ENCODE results near the gene FLT3LG. TPM values are rescaled to one million over a fixed set of nuclear protein-coding genes. Genes with fewer than 3 reads are reported as not detected.

Gene FLT3LG
- total RNA-seq, 1 donor, result 5.4 TPM

DNA sequence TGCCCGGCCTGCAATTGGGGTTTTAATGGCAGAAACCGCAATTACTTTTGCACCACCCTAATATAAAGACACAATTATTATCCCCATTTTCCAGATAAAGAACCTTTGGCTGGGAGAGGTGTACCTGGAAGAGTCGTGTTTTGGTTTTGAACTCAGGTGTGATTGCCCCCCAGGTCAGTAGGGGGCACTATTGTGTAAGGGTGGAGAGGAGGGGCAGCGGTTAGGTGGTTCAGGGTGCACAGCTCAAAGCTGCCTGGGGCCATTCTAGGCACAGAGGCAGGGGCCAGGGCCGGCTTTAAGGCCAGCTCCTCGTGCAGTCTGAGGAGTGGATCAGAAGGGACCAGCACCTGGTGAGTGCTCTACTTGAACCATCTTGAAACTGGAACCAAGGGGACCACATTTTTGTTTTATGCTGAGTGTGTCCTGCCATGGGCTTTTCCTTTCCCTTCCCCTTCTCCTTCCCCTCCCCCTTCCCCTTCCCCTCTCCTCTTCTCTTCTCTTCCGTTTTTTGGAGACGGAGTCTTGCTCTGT is 32.6 kb downstream of the FLT3LG start:
- no peak overlapping the region for H3K4me3 ChIP-seq (ENCODE audit: low read depth, low read length)
- TF ChIP-seq, protein P1, sequence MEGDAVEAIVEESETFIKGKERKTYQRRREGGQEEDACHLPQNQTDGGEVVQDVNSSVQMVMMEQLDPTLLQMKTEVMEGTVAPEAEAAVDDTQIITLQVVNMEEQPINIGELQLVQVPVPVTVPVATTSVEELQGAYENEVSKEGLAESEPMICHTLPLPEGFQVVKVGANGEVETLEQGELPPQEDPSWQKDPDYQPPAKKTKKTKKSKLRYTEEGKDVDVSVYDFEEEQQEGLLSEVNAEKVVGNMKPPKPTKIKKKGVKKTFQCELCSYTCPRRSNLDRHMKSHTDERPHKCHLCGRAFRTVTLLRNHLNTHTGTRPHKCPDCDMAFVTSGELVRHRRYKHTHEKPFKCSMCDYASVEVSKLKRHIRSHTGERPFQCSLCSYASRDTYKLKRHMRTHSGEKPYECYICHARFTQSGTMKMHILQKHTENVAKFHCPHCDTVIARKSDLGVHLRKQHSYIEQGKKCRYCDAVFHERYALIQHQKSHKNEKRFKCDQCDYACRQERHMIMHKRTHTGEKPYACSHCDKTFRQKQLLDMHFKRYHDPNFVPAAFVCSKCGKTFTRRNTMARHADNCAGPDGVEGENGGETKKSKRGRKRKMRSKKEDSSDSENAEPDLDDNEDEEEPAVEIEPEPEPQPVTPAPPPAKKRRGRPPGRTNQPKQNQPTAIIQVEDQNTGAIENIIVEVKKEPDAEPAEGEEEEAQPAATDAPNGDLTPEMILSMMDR (IDR thresholded peaks at IDR 0.05; ENCODE audit: insufficient read depth, low read length), result peak; percentile 80
- DNase-seq (ENCODE audit: low read depth), result peak; percentile 47

DNA sequence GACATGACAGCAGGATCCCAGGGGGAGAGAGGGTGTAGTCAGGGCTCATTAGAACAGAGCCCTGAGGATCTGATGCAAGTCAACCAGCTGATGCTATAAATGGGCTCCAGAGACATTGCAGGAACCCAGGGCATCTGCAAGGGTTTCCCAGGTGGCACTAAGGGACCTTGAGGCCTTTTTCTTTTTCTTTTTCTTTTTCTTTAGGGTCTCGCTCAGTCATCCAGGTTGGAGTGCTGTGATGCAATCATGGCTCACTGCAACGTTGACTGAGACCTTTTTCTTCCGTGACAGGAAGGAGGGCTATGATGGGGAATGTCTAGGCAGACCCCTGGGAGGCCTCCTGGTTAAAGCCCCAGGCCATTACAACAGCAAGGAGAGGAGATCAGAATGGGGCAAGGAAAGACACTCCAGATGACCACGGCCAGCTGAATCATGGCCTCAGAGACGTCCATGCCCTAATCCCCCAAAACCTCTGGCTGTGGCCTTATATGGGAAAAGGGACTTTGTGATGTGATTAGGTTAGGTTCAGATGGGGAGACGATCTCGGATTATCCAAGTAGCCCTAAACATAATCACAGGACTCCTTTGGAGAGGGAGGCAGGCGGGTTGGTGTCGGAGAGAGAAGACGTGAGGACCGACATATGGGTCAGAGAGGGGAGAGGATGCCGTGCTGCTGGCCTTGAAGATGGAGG is 33.9 kb downstream of the FLT3LG start:
- no peak overlapping the region for H3K4me3 ChIP-seq (ENCODE audit: low read depth, low read length)
- no peak for DNase-seq (ENCODE audit: low read depth)
- TF ChIP-seq, protein P1 (IDR thresholded peaks at IDR 0.05; ENCODE audit: insufficient read depth, low read length), result no peak

DNA sequence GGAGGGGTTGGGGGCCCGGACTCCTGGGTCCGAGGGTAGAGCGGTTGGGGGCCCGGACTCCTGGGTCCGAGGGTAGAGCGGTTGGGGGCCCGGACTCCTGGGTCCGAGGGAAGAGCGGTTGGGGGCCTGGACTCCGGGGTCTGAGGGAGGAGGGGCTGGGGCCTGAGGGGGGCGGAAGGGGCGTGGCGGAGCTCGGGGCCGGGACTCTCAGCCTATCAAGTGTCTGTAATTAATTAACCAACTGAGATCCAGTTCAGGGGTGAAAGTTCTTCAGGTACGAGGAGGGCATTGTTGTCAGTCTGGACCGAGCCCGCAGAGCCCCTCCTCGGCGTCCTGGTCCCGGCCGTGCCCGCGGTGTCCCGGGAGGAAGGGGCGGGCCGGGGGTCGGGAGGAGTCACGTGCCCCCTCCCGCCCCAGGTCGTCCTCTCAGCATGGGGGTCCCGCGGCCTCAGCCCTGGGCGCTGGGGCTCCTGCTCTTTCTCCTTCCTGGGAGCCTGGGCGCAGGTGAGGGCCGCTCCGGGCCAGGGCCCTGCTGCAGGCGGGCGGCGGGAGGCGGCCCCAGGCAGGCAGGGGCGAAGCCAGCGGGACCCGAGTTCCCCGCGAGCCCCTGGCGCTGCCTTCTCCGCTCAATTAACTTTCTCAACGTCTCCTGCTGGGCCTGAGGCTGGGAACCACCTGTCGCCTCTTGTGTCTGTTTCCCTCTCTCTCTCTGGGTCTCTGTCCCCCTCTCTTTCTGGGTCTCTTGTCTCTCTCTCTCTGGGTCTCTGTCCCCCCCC is 39.1 kb downstream of the FLT3LG start:
- no peak for DNase-seq (ENCODE audit: low read depth)
- H3K4me3 ChIP-seq (ENCODE audit: low read depth, low read length), result peak overlapping the region; percentile 69
- TF ChIP-seq, protein P1 (IDR thresholded peaks at IDR 0.05; ENCODE audit: insufficient read depth, low read length), result no peak

DNA sequence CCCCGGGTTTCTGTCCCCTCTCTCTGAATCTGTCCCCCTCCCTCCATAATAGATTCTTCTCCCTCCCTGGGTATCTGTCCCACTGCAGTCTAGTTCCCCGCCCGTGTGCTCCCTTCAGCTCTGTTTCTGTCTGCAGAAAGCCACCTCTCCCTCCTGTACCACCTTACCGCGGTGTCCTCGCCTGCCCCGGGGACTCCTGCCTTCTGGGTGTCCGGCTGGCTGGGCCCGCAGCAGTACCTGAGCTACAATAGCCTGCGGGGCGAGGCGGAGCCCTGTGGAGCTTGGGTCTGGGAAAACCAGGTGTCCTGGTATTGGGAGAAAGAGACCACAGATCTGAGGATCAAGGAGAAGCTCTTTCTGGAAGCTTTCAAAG is 39.7 kb downstream of the FLT3LG start:
- H3K4me3 ChIP-seq (ENCODE audit: low read depth, low read length), result peak overlapping the region; percentile 69
- TF ChIP-seq, protein P1 (IDR thresholded peaks at IDR 0.05; ENCODE audit: insufficient read depth, low read length), result no peak
- DNase-seq (ENCODE audit: low read depth), result no peak

DNA sequence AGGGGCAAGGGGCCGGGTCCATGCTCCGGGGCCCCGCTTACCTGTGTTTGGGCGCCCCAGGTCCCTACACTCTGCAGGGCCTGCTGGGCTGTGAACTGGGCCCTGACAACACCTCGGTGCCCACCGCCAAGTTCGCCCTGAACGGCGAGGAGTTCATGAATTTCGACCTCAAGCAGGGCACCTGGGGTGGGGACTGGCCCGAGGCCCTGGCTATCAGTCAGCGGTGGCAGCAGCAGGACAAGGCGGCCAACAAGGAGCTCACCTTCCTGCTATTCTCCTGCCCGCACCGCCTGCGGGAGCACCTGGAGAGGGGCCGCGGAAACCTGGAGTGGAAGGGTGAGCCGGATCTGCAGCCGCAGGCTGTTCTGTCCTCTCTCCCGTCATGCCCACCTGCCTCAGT is 40.1 kb downstream of the FLT3LG start:
- TF ChIP-seq, protein P1 (IDR thresholded peaks at IDR 0.05; ENCODE audit: insufficient read depth, low read length), result no peak
- H3K4me3 ChIP-seq (ENCODE audit: low read depth, low read length), result no peak overlapping the region
- no peak for DNase-seq (ENCODE audit: low read depth)

DNA sequence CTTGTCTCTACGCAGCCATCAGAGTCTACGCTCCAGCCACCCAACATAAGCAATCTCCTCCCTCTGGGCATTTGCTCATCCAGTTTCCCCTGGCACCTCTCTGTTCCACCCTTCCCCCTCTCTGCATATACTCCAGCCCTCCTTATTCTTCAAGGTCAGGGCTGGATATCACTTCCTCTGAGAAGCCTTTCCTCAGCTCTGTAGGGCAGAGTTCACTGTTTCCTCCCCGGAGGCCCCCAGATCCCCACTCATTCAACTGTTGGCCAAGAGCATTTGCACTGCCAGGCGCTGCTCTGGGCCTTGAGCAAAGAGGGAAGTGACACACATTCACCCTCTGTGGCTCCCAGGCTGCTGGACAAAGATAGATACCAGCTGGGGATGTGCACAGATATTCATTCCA is 41.8 kb downstream of the FLT3LG start:
- TF ChIP-seq, protein P1 (IDR thresholded peaks at IDR 0.05; ENCODE audit: insufficient read depth, low read length), result no peak
- no peak for DNase-seq (ENCODE audit: low read depth)
- H3K4me3 ChIP-seq (ENCODE audit: low read depth, low read length), result no peak overlapping the region

Data from fibroblast of the aortic adventitia (primary cell).